HepG2 (cell line): ENCODE data around the gene SLC43A3. TPM values are rescaled to one million over a fixed set of nuclear protein-coding genes. Genes with fewer than 3 reads are reported as not detected.

ENCODE experiments used
- ATAC-seq: fragments of 200-7000 bp; cut with Tn5 transposase; 3 replicates; pipeline ENCODE4 v1.9.1; 2020; ENCODE audit warnings: mild to moderate bottlenecking, moderate library complexity
- BruUV-seq: library from RNA; stranded (reverse); fragments of 400-500 nt; replicated peaks from 2 replicates; lab custom pipeline; 2021; lab: Mats Ljungman, UMichigan
- CTCF ChIA-PET: fragments of 300-600 bp; formaldehyde crosslinking; extraction: SDS; loops from one replicate; lab custom pipeline; 2021; ENCODE audit warnings: low total read pairs, inconsistent platforms, low intra/inter-chr PET ratio; lab: Yijun Ruan, JAX
- POLR2A ChIA-PET: fragments of 350-600 bp; sonication (Branson Sonifier 250); formaldehyde crosslinking; loops from one replicate; lab custom pipeline; 2020; ENCODE audit warnings: antibody characterized with exemption, inconsistent platforms; lab: Yijun Ruan, JAX
- DNase-seq: peaks from one replicate; pipeline ENCODE4 v3.0.0-alpha.2; 2015; ENCODE audit warnings: low spot score
- FAIRE-seq: peaks from 3 replicates; lab custom pipeline; 2011; peaks lifted over from hg19 to GRCh38; lab: Jason Lieb, UNC
- H2AFZ ChIP-seq: one replicate; pipeline ENCODE4 v1.6.1; 2011; ENCODE audit warnings: low read length, inconsistent platforms
- H3K27ac ChIP-seq: fragments of 300-600 bp; 3 replicates; pipeline ENCODE4 v1.8.0; 2011; ENCODE audit warnings: mixed run types, mild to moderate bottlenecking, mixed read lengths, low read length, inconsistent platforms; ENCODE audit not compliant: insufficient read depth; ENCODE audit errors: extremely low read length
- H3K27me3 ChIP-seq, 2 experiments: fragments of 200-600 bp in 1 of 2; 2 replicates in 1 of 2; 3 replicates in 1 of 2; pipeline versions ENCODE4 v1.6.0 to v1.8.0; 2011; ENCODE audit warnings: low read length in 2 of 2, mild to moderate bottlenecking in 2 of 2, moderate library complexity in 2 of 2, inconsistent platforms in 1 of 2; ENCODE audit not compliant: insufficient read depth in 2 of 2, control insufficient read depth in 1 of 2
- H3K36me3 ChIP-seq, 2 experiments: fragments of 200-600 bp in 1 of 2; replicated peaks in 1 of 2; 2 replicates in 1 of 2; 3 replicates in 1 of 2; pipeline versions ENCODE4 v1.5.1 to v1.8.0; 2011; ENCODE audit warnings: low read length in 2 of 2, inconsistent platforms in 1 of 2; ENCODE audit not compliant: insufficient read depth in 2 of 2, control insufficient read depth in 1 of 2
- H3K4me1 ChIP-seq: 2 replicates; pipeline ENCODE4 v1.5.1; 2012; ENCODE audit warnings: low read length, inconsistent platforms; ENCODE audit not compliant: insufficient read depth
- H3K4me2 ChIP-seq: 2 replicates; pipeline ENCODE4 v1.6.0; 2011; ENCODE audit warnings: low read depth, low read length, inconsistent platforms
- H3K4me3 ChIP-seq, 3 experiments: fragments of 200-600 bp in 1 of 3; sonication (generic), shearing (Covaris generic) in 1 of 3; replicated peaks in 1 of 3; 2 replicates each; pipeline ENCODE4 v1.5.1; 2011 to 2016; ENCODE audit warnings: low read length in 3 of 3, inconsistent platforms in 2 of 3, low read depth in 2 of 3, mild to moderate bottlenecking in 2 of 3, control low read depth in 1 of 3, mixed read lengths in 1 of 3; ENCODE audit not compliant: insufficient read depth in 1 of 3
- H3K79me2 ChIP-seq: one replicate; pipeline ENCODE4 v1.6.1; 2011; ENCODE audit warnings: low read length, inconsistent platforms; ENCODE audit not compliant: insufficient read depth
- H3K9ac ChIP-seq: 2 replicates; pipeline ENCODE4 v1.6.0; 2011; ENCODE audit warnings: mild to moderate bottlenecking, low read depth, low read length, inconsistent platforms; ENCODE audit not compliant: insufficient read depth
- H3K9me3 ChIP-seq: 2 replicates; pipeline ENCODE4 v1.5.1; 2012; ENCODE audit warnings: mild to moderate bottlenecking, low read length
- H4K20me1 ChIP-seq: 2 replicates; pipeline ENCODE4 v1.6.0; 2011; ENCODE audit warnings: inconsistent platforms, mild to moderate bottlenecking, low read length, moderate library complexity; ENCODE audit not compliant: insufficient read depth
- HNF1B ChIP-seq: sonication (generic); formaldehyde crosslinking; IDR thresholded peaks from 2 replicates; pipeline ENCODE4 v1.5.1; 2020; ENCODE audit warnings: mild to moderate bottlenecking, moderate library complexity, missing genetic modification reagents
- KDM6A ChIP-seq: IDR thresholded peaks from 2 replicates; pipeline ENCODE4 v1.6.1; 2016; ENCODE audit warnings: low read depth
- KMT2B ChIP-seq: IDR thresholded peaks from 2 replicates; pipeline ENCODE4 v1.6.1; 2016; ENCODE audit warnings: missing genetic modification reagents, missing compliant biosample characterization
- RAD21 ChIP-seq: fragments of 450-650 bp; formaldehyde crosslinking; IDR thresholded peaks from 2 replicates; pipeline ENCODE4 v1.5.0; 2020; ENCODE audit warnings: mild to moderate bottlenecking
- RBFOX2 ChIP-seq: fragments of 200-400 bp; formaldehyde crosslinking; IDR thresholded peaks from 2 replicates; pipeline ENCODE4 v1.6.1; 2017; ENCODE audit warnings: low read depth, mild to moderate bottlenecking, low read length
- YEATS2 ChIP-seq: sonication (generic); formaldehyde crosslinking; IDR thresholded peaks from 2 replicates; pipeline ENCODE4 v1.4.0; 2020; ENCODE audit warnings: missing genetic modification reagents, borderline replicate concordance
- ZFP41 ChIP-seq: sonication (generic); formaldehyde crosslinking; IDR thresholded peaks from 2 replicates; pipeline ENCODE4 v1.4.0; 2020; ENCODE audit warnings: mild to moderate bottlenecking, missing genetic modification reagents, borderline replicate concordance
- ZFP91 ChIP-seq: sonication (generic); formaldehyde crosslinking; IDR thresholded peaks from 2 replicates; pipeline ENCODE4 v1.9.0; 2022; ENCODE audit warnings: missing genetic modification reagents, mild to moderate bottlenecking, borderline replicate concordance
- ZNF281 ChIP-seq: sonication (generic); formaldehyde crosslinking; IDR thresholded peaks from 2 replicates; pipeline ENCODE4 v1.4.0; 2020; ENCODE audit warnings: missing genetic modification reagents, borderline replicate concordance
- ZNF737 ChIP-seq: sonication (generic); formaldehyde crosslinking; IDR thresholded peaks from 2 replicates; pipeline ENCODE4 v1.5.0; 2020; ENCODE audit warnings: missing genetic modification reagents, mild to moderate bottlenecking, borderline replicate concordance
- ZNF792 ChIP-seq: IDR thresholded peaks from 2 replicates; pipeline ENCODE4 v1.6.1; 2016
- WGBS: methylation state at CpG from one replicate; pipeline ENCODE4 v1.1.6; 2017; ENCODE audit warnings: low lambda C conversion rate; 5-methylcytosine and 5-hydroxymethylcytosine counted together
- in situ Hi-C: cut with HindIII; loops from 2 replicates; pipeline ENCODE4 v1.10.0; 2017; ENCODE audit warnings: low pct_unique_long_range_greater_than_20kb; ENCODE audit not compliant: extremely low pct_ligation_motif_present
- intact Hi-C: fragments of 100-400 bp; cut with micrococcal nuclease; formaldehyde crosslinking; loops from one replicate; pipeline ENCODE4 v1.10.0; 2022; ENCODE audit not compliant: unreplicated experiment
- polyA plus RNA-seq, 8 experiments: library from polyadenylated mRNA; depleted of rRNA in 3 of 8; stranded (reverse) in 7 of 8; unstranded in 1 of 8; fragments of >200 nt; fragmentation: Illumina TruSeq in 4 of 8; extraction: Trizol in 4 of 8; gene quantifications; 2 replicates each; pipeline versions ENCODE4 v1.2.1 to v1.2.3, GENCODE V29; 2011 to 2016; ENCODE audit warnings: low read depth in 4 of 8, missing spikeins in 1 of 8, mixed read lengths in 1 of 8; ENCODE audit not compliant: insufficient read depth in 1 of 8
- total RNA-seq, 5 experiments: library from RNA; depleted of rRNA; stranded (reverse); fragments of >200 nt; fragmentation: Illumina TruSeq; extraction: Trizol; gene quantifications; 2 replicates each; pipeline ENCODE4 v1.2.3, GENCODE V29; 2016; ENCODE audit warnings: low read depth in 1 of 5
- TF ChIP-seq, protein P1 (sequence below): sonication (generic); formaldehyde crosslinking; IDR thresholded peaks from 2 replicates; pipeline ENCODE4 v1.4.0; 2020; ENCODE audit warnings: missing genetic modification reagents
- TF ChIP-seq, protein P2 (sequence below): sonication (generic); formaldehyde crosslinking; IDR thresholded peaks from 2 replicates; pipeline ENCODE4 v1.4.0; 2020; ENCODE audit warnings: mild to moderate bottlenecking, missing genetic modification reagents

SLC43A3 gene
- total and polyA plus RNA-seq, 2 of the 13 experiments (the other 11 are each of a cell fraction or from before 2014, with no cell fraction given): 2.6 TPM; not detected in 1

DNA sequence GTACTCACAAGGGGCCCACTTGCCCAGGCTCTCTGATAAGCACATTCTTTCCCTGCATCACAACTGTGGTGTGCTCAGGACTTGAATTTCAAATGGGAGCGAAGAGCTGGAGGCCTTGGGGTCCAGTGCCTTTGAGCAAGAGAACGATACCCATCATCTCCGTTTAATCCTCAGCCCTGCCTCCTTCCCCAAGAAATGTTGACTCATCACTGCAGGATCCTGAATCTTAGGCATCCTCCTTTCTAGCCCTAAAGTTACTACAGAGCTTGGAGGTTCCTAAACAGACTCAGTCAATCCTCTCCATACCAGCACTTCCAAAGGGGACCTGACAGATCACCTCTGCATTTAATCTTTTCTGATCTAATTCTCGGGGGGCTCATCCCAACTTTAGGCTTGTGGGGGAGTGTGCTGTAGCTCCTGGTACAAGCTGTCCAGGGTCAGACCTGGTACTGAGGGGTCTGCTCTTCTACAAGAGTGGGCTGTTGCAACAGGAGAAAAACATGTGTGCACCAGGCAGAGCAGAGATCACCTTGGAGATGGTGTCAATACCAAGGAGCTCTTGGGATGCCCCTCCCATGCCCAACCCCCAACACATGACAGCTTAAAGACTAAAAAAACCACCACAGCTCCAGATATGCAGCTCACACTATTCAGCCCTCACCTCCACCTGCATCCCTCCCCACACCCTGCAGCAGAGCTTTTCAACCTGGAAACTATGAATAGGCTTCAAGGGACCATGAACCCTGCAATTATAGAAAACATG is 32.5 kb downstream of the SLC43A3 start (continued):
- TF ChIP-seq RAD21: no peak
- TF ChIP-seq, protein P1, sequence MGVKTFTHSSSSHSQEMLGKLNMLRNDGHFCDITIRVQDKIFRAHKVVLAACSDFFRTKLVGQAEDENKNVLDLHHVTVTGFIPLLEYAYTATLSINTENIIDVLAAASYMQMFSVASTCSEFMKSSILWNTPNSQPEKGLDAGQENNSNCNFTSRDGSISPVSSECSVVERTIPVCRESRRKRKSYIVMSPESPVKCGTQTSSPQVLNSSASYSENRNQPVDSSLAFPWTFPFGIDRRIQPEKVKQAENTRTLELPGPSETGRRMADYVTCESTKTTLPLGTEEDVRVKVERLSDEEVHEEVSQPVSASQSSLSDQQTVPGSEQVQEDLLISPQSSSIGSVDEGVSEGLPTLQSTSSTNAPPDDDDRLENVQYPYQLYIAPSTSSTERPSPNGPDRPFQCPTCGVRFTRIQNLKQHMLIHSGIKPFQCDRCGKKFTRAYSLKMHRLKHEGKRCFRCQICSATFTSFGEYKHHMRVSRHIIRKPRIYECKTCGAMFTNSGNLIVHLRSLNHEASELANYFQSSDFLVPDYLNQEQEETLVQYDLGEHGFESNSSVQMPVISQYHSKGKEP (CRISPR knock-in tag): no peak
- no peak for TF ChIP-seq ZFP41
- no peak for TF ChIP-seq KMT2B (CRISPR knock-in tag)
- TF ChIP-seq YEATS2 (CRISPR knock-in tag): no peak
- TF ChIP-seq KDM6A: no peak
- no peak for TF ChIP-seq ZFP91 (CRISPR knock-in tag)

DNA sequence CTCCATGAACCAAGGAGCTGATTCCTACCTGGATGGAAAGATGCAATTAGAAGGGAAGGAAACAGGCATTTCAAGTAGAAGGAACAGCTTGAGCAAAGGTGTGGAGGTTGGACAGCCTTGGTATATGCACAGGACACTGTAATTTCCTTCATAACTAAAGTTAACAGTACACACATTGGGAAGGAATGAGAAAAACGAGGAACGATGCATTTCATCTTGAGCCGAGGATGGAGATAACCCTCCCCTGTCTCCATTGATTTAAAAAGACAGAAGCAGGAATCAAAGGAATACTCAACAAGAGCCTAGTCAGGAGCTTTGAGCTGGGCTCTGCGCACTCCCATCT is 34.2 kb downstream of the SLC43A3 start:
- BruUV-seq: no TSS peak
- peaks cover 0 to 4% of the 10 kb centered on the region in 2 experiments; a peak in 3 of 5 replicates for H3K27me3 ChIP-seq
- no peaks in the 10 kb centered on the region for H4K20me1 ChIP-seq
- WGBS: 31% methylated on average over 4 of the region's 4 CpGs
- no peak overlapping the region for H3K4me3 ChIP-seq
- no peaks in the 10 kb centered on the region for H3K4me1 ChIP-seq
- in situ Hi-C loops: no loop called here
- FAIRE-seq (no peak), DNase-seq (no peak), ATAC-seq (no peak)
- no peaks in the 10 kb centered on the region for H3K9me3 ChIP-seq
- no peaks in the 10 kb centered on the region for H3K36me3 ChIP-seq
- no peaks in the 10 kb centered on the region for H3K79me2 ChIP-seq
- intact Hi-C loops: no loop called here
- ChIA-PET CTCF (no interaction called here), POLR2A (no interaction called here)
- no peak overlapping the region for H2AFZ ChIP-seq
- no peak overlapping the region for H3K9ac ChIP-seq
- H3K27ac ChIP-seq: no peak overlapping the region
- no peak overlapping the region for H3K4me2 ChIP-seq
- TF ChIP-seq HNF1B (CRISPR knock-in tag): no peak
- no peak for TF ChIP-seq ZNF792 (CRISPR knock-in tag)
- TF ChIP-seq, protein P2, sequence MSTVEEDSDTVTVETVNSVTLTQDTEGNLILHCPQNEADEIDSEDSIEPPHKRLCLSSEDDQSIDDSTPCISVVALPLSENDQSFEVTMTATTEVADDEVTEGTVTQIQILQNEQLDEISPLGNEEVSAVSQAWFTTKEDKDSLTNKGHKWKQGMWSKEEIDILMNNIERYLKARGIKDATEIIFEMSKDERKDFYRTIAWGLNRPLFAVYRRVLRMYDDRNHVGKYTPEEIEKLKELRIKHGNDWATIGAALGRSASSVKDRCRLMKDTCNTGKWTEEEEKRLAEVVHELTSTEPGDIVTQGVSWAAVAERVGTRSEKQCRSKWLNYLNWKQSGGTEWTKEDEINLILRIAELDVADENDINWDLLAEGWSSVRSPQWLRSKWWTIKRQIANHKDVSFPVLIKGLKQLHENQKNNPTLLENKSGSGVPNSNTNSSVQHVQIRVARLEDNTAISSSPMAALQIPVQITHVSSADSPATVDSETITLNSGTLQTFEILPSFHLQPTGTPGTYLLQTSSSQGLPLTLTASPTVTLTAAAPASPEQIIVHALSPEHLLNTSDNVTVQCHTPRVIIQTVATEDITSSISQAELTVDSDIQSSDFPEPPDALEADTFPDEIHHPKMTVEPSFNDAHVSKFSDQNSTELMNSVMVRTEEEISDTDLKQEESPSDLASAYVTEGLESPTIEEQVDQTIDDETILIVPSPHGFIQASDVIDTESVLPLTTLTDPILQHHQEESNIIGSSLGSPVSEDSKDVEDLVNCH (CRISPR knock-in tag): no peak
- no peak for TF ChIP-seq RBFOX2
- TF ChIP-seq ZNF281 (CRISPR knock-in tag): no peak
- no peak for TF ChIP-seq ZNF737 (CRISPR knock-in tag)
